ENCODE measurements around the gene PRAC1. TPM values are rescaled to one million over a fixed set of nuclear protein-coding genes. Genes with fewer than 3 reads are reported as not detected.

Gene PRAC1
- total RNA-seq, 1 donor = not detected

- peaks cover 22% of the 10 kb centered on the region for H3K4me1 ChIP-seq (ENCODE audit: insufficient read depth, low read length)
- no peak overlapping the region for H3K4me3 ChIP-seq (ENCODE audit: low read length)
- H3K9me3 ChIP-seq (ENCODE audit: low read depth, low read length) = no peaks in the 10 kb centered on the region
- peaks cover 99% of the 10 kb centered on the region for H3K27me3 ChIP-seq (ENCODE audit: insufficient read depth, low read length)
Observed at GRCh38 chr17:48751733-48752398, 29.5 kb upstream of the PRAC1 start.

- Histone ChIP-seq H3K9me3 (ENCODE audit: low read depth, low read length) (no peaks in the 10 kb centered on the region), H3K4me1 (ENCODE audit: insufficient read depth, low read length) (peaks cover 22% of the 10 kb centered on the region), H3K27me3 (ENCODE audit: insufficient read depth, low read length) (peaks cover 100% of the 10 kb centered on the region)
Observed at GRCh38 chr17:48751172-48751571, 28.9 kb upstream of the PRAC1 start.

DNA sequence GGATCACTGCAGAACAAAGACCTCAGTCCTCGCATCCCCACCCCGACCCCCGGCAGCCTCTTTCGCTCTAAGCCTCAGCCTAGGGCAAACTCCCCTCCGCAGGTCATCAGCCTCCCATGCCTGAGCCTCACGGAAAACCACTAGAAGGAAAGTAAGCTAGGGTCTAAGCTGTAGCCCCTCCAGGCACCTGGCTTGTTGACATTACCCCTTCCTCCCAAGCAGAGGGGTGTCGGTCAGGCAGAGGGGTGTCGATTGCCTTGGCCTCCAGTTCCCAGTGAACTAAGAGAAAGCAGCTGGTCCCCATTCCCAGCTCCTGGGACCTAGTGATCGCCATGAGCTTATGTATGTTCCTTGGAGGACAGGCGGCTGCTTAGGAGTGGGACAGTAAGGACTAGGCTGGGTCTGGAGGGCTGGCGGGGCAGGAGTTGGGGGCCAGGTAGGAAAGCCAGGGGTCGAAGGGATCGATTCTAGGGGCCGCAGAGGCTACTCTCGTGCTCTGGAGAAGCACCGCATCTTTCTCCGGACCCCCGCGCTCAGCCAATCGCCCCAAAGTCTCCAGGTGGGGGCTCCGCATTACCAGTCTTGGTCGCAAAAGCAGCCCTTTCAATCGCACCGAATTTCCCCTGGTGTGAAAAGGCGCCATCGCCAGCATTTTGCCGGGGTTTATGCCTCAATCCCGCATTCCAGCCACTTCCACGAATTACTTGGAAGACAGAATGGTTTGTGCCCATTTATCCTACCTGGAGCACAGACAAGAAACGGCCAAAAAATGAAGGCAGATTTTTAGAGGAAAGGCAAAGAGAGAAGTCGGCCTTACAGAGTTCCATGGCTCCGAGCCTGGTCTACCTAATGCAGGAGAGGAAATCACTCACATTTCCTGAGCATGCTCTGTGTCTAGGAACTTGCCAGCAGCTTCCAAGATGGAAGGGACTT lies 27.6 kb upstream of the PRAC1 start:
- Histone ChIP-seq H3K4me3 (ENCODE audit: low read length) (no peak overlapping the region), H3K27me3 (ENCODE audit: insufficient read depth, low read length) (peaks cover 100% of the 10 kb centered on the region), H3K4me1 (ENCODE audit: insufficient read depth, low read length) (peaks cover 12% of the 10 kb centered on the region), H3K9me3 (ENCODE audit: low read depth, low read length) (no peaks in the 10 kb centered on the region)

More at GRCh38 chr17:48751172-48751571, 28.9 kb upstream of the PRAC1 start:
- H3K4me3 ChIP-seq (ENCODE audit: low read length) = no peak overlapping the region

DNA sequence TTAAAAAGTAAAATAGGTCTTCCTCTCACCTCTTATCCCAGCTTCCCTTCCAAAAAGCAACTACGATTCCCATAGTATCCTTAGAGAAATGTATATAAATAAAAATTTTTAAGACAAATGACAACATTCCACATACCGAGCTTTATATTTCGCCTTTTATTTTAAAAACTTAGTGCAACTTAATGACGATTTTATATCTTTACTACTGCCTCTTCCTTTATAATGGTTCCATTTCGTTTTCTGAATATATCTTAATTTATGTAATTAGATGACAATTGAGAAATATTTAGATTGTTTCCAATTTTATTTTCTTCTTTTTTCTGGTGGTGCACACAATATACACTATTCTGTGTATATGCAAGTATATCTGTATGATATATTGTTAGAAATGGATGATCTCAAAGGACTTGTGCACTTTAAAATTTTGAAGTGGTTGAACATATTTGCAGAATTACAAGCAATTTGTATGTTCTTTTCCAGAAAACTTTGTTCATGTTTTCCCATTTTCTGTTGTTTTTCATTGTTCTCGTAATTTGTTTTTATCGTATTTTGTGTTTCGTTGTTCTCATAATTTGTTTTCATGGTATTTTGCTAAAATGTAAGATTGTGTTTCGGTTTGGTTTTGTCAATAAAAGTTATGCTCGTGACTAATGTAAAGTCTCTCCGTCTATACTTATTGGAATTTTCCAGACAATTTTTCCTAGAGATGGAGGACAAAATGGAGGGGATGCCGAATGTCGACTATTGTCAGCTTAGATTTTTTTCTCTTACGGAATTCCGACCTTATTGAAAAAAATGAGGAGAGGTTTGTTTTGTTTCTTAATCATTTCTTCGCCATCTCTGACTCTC lies 26.6 kb upstream of the PRAC1 start:
- Histone ChIP-seq H3K9me3 (ENCODE audit: low read depth, low read length) (no peaks in the 10 kb centered on the region), H3K4me1 (ENCODE audit: insufficient read depth, low read length) (peaks cover 2% of the 10 kb centered on the region), H3K27me3 (ENCODE audit: insufficient read depth, low read length) (peaks cover 99% of the 10 kb centered on the region), H3K4me3 (ENCODE audit: low read length) (no peak overlapping the region)

DNA sequence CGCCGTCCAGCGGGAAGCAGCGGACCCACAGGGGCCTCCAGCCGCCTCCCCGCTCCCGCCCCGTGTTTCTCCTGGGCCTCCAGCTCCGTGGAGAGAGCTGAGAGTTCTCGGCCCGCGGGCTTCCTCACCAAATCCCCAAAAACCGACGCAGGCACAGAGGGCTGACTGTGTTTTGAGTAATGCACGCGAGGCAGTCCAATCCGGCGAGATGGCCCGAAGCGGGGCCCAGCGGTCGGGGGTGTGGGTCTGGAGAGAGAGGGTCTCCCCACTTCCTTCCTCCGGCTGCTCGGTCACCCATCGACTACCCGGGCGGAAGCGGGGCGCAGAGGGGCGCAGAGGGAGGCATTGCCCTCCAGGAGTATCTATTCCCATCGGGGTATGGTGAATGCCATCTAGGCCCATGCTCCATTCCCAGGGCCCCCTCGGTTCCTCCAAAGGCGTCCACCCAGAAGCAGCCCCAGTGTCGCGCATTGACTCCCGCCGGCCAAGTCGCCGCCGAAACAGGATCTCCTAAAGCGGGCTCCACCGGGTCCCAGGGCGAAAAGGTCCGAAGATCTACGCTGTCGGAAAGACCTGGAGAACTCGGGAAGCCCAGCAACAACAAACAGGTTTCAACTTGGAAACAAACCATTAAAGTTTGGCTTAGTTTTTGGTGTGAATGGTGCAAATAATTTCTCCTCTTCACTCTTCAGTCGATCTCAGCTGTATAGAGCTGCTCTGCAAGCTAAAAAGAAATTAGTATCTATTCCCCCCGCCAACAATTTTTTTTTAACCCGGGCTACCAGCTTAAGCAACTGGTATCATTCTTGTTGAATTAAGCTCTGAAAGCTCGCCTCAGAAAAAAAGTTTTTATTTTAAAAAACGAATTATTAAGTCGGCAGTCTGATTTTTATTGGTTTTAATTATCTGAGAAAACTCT lies 25.4 kb upstream of the PRAC1 start:
- Histone ChIP-seq H3K9me3 (ENCODE audit: low read depth, low read length) (no peaks in the 10 kb centered on the region), H3K27me3 (ENCODE audit: insufficient read depth, low read length) (peaks cover 99% of the 10 kb centered on the region), H3K4me3 (ENCODE audit: low read length) (no peak overlapping the region)

GRCh38 chr17:48746916-48747444 lies 24.7 kb upstream of the PRAC1 start:
- no peaks in the 10 kb centered on the region for H3K9me3 ChIP-seq (ENCODE audit: low read depth, low read length)
- H3K27me3 ChIP-seq (ENCODE audit: insufficient read depth, low read length) = peaks cover 99% of the 10 kb centered on the region
- no peak overlapping the region for H3K4me3 ChIP-seq (ENCODE audit: low read length)
- no peaks in the 10 kb centered on the region for H3K4me1 ChIP-seq (ENCODE audit: insufficient read depth, low read length)

More for the DNA sequence above, 25.4 kb upstream of the PRAC1 start:
- no peaks in the 10 kb centered on the region for H3K4me1 ChIP-seq (ENCODE audit: insufficient read depth, low read length)

DNA sequence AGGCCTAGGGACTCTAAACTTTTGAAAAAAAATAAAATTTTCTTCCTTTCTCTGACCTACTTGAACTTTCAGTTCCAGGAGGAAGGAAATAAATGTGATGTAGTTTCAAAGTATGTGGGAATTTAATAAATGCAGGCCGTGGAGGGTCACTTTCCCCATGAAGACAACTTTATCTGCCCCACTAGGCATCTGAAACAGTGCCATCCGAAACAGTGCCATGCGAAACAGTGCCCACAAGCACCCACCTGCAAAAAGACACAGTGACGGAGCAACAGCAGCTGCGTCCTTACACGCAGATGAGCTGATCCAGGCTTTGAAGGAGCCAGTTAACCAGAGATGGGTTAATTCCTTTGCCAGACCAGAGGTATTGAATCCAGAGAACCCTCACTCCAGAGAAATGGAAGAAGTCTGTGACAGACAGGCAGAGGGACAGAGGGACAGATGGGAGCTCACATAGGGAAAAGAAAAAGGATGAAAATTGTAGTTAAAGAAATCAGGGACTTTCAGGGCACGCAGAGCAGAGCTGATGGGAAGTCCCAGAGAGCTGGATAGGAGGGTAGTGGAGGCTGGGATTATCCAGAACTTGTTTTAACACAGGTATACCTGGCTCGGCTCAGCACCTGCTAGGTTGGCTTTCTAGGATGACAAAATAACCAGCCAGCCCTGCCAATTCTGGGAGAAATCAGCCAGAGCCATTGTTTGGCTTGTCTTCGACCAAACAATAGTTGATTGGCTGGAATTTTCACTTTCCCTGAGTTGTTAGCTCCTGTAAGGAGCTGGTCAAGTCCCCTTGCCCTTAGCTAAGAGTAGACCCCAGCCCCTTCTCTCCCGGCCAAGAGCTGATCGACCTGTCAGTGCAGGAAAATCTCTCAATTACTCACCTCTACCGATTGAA lies 23.3 kb upstream of the PRAC1 start:
- no peaks in the 10 kb centered on the region for H3K9me3 ChIP-seq (ENCODE audit: low read depth, low read length)
- peaks cover 99% of the 10 kb centered on the region for H3K27me3 ChIP-seq (ENCODE audit: insufficient read depth, low read length)
- no peak overlapping the region for H3K4me3 ChIP-seq (ENCODE audit: low read length)

DNA sequence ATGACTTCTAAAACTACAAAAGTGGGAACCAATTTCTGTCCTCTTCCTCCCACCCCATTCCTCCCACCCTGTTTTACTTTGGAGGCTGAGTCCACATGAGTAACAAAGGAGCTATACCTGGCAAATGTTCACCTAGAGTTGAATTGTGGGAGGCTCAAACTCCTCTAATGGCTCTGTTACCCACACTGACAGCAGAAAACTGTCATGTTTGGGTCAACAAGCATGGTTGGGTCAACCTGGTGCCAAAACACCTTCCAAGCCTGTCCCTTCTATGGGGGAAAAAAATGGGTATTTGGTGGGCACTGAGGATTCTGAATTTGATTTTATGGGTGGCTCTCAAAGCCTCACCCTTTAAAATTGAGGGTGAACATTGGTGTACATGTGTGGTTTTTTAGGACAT lies 18.2 kb upstream of the PRAC1 start:
- H3K4me3 ChIP-seq (ENCODE audit: low read length) = no peak overlapping the region
- no peaks in the 10 kb centered on the region for H3K4me1 ChIP-seq (ENCODE audit: insufficient read depth, low read length)
- no peaks in the 10 kb centered on the region for H3K9me3 ChIP-seq (ENCODE audit: low read depth, low read length)
- peaks cover 99% of the 10 kb centered on the region for H3K27me3 ChIP-seq (ENCODE audit: insufficient read depth, low read length)

More for the DNA sequence above, 23.3 kb upstream of the PRAC1 start:
- H3K4me1 ChIP-seq (ENCODE audit: insufficient read depth, low read length) = no peaks in the 10 kb centered on the region

- no peaks in the 10 kb centered on the region for H3K4me1 ChIP-seq (ENCODE audit: insufficient read depth, low read length)
- H3K4me3 ChIP-seq (ENCODE audit: low read length) = no peak overlapping the region
- H3K27me3 ChIP-seq (ENCODE audit: insufficient read depth, low read length) = peaks cover 100% of the 10 kb centered on the region
- no peaks in the 10 kb centered on the region for H3K9me3 ChIP-seq (ENCODE audit: low read depth, low read length)
Observed at GRCh38 chr17:48738803-48739526, 16.6 kb upstream of the PRAC1 start.

DNA sequence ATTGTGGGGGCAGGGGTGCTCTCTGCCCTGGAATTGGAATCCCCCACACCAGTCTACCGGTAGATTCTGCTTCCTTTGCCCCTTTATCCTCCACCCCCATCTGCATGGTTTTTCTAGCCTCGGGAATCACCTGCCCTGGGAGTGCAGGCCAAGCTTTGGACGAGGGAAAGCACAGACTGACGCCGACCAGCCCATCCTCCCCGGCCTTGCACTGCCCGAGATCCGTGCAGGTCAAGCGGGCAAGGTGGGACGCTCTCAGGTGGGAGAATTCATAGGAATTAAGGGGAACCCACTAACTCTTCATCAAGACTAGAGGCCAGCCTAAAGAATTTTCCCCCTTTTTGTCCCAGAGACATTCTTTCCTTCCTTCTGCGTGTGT lies 16.1 kb upstream of the PRAC1 start:
- no peaks in the 10 kb centered on the region for H3K9me3 ChIP-seq (ENCODE audit: low read depth, low read length)
- no peaks in the 10 kb centered on the region for H3K4me1 ChIP-seq (ENCODE audit: insufficient read depth, low read length)
- no peak overlapping the region for H3K4me3 ChIP-seq (ENCODE audit: low read length)
- H3K27me3 ChIP-seq (ENCODE audit: insufficient read depth, low read length) = peaks cover 100% of the 10 kb centered on the region

DNA sequence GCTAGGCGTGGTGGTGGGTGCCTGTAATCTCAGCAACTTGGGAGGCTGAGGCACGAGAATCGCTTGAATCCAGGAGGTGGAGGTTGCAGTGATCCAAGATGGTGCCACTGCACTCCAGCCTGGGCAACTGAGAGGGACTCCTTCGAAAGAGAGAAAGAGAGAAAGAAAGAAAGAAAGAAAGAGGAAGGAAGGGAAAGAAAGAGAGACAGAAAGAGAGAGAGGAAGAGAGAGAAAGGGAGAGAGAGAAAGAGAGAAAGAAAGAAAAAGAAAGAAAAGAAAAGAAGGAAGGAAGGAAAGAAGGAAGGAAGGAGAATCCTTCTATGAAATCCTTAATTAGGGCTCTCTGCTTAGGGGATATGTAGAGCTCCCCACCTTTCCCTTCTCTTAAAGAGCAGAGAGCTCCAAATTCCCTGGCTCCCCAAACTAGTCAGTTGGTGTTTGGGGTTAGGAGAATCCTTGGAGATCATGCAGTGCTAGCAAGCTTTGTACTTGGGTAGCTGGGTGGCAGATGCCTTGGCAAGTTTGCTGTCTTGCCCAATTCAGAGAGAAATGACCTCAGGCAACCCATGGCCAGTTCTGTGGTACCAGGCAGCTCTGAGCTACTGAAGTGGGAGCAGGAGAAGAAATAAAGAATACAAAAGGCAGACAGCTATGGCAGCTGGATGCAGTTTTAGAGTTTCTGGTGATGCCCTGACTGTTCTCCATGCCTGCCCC lies 15.2 kb upstream of the PRAC1 start:
- Histone ChIP-seq H3K4me3 (ENCODE audit: low read length) (no peak overlapping the region), H3K27me3 (ENCODE audit: insufficient read depth, low read length) (peaks cover 100% of the 10 kb centered on the region), H3K9me3 (ENCODE audit: low read depth, low read length) (no peaks in the 10 kb centered on the region), H3K4me1 (ENCODE audit: insufficient read depth, low read length) (no peaks in the 10 kb centered on the region)

DNA sequence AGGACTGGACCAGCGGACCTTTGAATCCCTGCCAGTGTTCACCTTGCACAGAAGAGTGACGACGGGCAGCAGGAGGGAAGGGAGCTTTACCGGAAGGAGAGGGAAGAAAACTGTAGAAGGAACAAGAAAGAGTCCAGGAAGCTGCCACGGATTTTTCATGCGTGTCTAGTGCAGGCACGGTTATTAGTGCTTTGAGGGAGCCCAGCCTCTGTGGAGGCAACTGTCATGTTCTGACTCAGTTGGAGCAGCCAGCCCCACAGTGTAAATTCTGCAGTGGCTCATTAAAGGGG lies 12.7 kb upstream of the PRAC1 start:
- Histone ChIP-seq H3K9me3 (ENCODE audit: low read depth, low read length) (no peaks in the 10 kb centered on the region), H3K27me3 (ENCODE audit: insufficient read depth, low read length) (peaks cover 100% of the 10 kb centered on the region), H3K4me1 (ENCODE audit: insufficient read depth, low read length) (no peaks in the 10 kb centered on the region), H3K4me3 (ENCODE audit: low read length) (no peak overlapping the region)
